K562 (cell line): Measurements from ENCODE around the gene CLN5. TPM values are rescaled to one million over a fixed set of nuclear protein-coding genes. Genes with fewer than 3 reads are reported as not detected.

Source experiments
- E2F3 ChIP-seq: fragments of 250-450 bp; sonication (Bioruptor Pico); IDR thresholded peaks from 2 replicates; pipeline ENCODE4 v1.4.0; 2020; ENCODE audit warnings: mild to moderate bottlenecking
- EP300 ChIP-seq: IDR thresholded peaks from 2 replicates; pipeline ENCODE4 v1.6.1; 2012; ENCODE audit warnings: low read length, improper control_type of control experiment
- LCOR ChIP-seq: sonication (generic); formaldehyde crosslinking; IDR thresholded peaks from 2 replicates; pipeline ENCODE4 v1.8.0; 2022; ENCODE audit warnings: mild to moderate bottlenecking, missing genetic modification reagents
- NEUROD1 ChIP-seq: fragments of 150-350 bp; IDR thresholded peaks from 2 replicates; pipeline ENCODE4 v1.6.1; 2014; ENCODE audit warnings: borderline replicate concordance, low read length, low read depth; ENCODE audit not compliant: partially characterized antibody
- NR1H2 ChIP-seq: sonication (generic); formaldehyde crosslinking; IDR thresholded peaks from 2 replicates; pipeline ENCODE4 v1.4.0; 2020; ENCODE audit warnings: mild to moderate bottlenecking, missing genetic modification reagents
- NR2C2 ChIP-seq, 2 experiments: fragments of 200-800 bp in 1 of 2; sonication (Bioruptor generic) in 1 of 2; sonication (generic) in 1 of 2; formaldehyde crosslinking in 1 of 2; IDR thresholded peaks; 2 replicates each; pipeline versions ENCODE4 v1.6.1 to v1.8.0; 2016 to 2022; ENCODE audit warnings: mild to moderate bottlenecking in 1 of 2, missing compliant biosample characterization in 1 of 2, missing genetic modification characterization in 1 of 2, missing genetic modification reagents in 1 of 2
- NRF1 ChIP-seq, 2 experiments: fragments of 450-650 bp; IDR thresholded peaks in 1 of 2; conservative IDR thresholded peaks in 1 of 2; 2 replicates each; pipeline ENCODE4 v1.6.1; 2014; ENCODE audit warnings: mild to moderate bottlenecking in 2 of 2
- RB1 ChIP-seq: fragments of 450-650 bp; IDR thresholded peaks from 2 replicates; pipeline ENCODE4 v1.6.1; 2017; ENCODE audit warnings: low read depth, mild to moderate bottlenecking
- SAFB ChIP-seq: fragments of 200-400 bp; formaldehyde crosslinking; IDR thresholded peaks from 2 replicates; pipeline ENCODE4 v1.6.1; 2017; ENCODE audit warnings: low read depth, low read length, borderline replicate concordance
- SMARCA4 ChIP-seq: fragments of 450-650 bp; IDR thresholded peaks from 2 replicates; pipeline ENCODE4 v1.6.1; 2016
- TAF7 ChIP-seq: fragments of 450-650 bp; IDR thresholded peaks from 2 replicates; pipeline ENCODE4 v1.6.1; 2016; ENCODE audit warnings: missing genetic modification characterization, missing compliant biosample characterization
- TAL1 ChIP-seq: fragments of 450-650 bp; IDR thresholded peaks from 2 replicates; pipeline ENCODE4 v1.6.1; 2016; ENCODE audit warnings: mild to moderate bottlenecking
- TCF7L2 ChIP-seq: fragments of 150-350 bp; IDR thresholded peaks from 2 replicates; pipeline ENCODE4 v1.6.1; 2016; ENCODE audit warnings: low read depth, mild to moderate bottlenecking, low read length, moderate library complexity
- XRCC3 ChIP-seq: fragments of 450-650 bp; IDR thresholded peaks from 2 replicates; pipeline ENCODE4 v1.6.1; 2017; ENCODE audit warnings: mild to moderate bottlenecking, moderate library complexity
- XRCC4 ChIP-seq: IDR thresholded peaks from one replicate; pipeline ENCODE4 v1.6.1; 2011; ENCODE audit not compliant: insufficient read depth, insufficient read length; ENCODE audit errors: extremely low read depth
- ZBED1 ChIP-seq: IDR thresholded peaks from 2 replicates; pipeline ENCODE4 v1.6.1; 2014
- ZNF263 ChIP-seq: sonication (generic); formaldehyde crosslinking; IDR thresholded peaks from 2 replicates; pipeline ENCODE4 v1.8.0; 2022; ENCODE audit warnings: mild to moderate bottlenecking, missing genetic modification reagents, borderline replicate concordance
- ZNF586 ChIP-seq: fragments of 450-650 bp; formaldehyde crosslinking; conservative IDR thresholded peaks from 2 replicates; pipeline ENCODE4 v1.4.0; 2020; ENCODE audit warnings: mild to moderate bottlenecking, moderate library complexity
- polyA plus RNA-seq, 8 experiments: library from polyadenylated mRNA; depleted of rRNA in 4 of 8; stranded (reverse) in 5 of 8; unstranded in 3 of 8; fragments of >200 nt; fragmentation: Nextera tagmentation in 2 of 8; fragmentation: Illumina TruSeq in 1 of 8; extraction: Ambion mirVana in 2 of 8; extraction: Trizol in 1 of 8; gene quantifications; 2 replicates each; pipeline versions ENCODE4 v1.2.1 to v1.2.3, GENCODE V29; 2011 to 2014; ENCODE audit warnings: inconsistent platforms in 1 of 8, missing spikeins in 1 of 8
- total RNA-seq, 7 experiments: library from RNA; depleted of rRNA in 6 of 7; stranded (reverse); fragments of >200 nt in 6 of 7; fragmentation: Illumina TruSeq in 2 of 7; extraction: Trizol in 2 of 7; gene quantifications; 2 replicates each; pipeline versions ENCODE4 v1.2.1 to v1.2.3, GENCODE V29; 2011 to 2021; ENCODE audit warnings: low replicate concordance in 1 of 7
- TF ChIP-seq, protein P1 (sequence below): sonication (generic); formaldehyde crosslinking; IDR thresholded peaks from 2 replicates; pipeline ENCODE4 v1.4.0; 2020; ENCODE audit warnings: mild to moderate bottlenecking, missing genetic modification reagents
- TF ChIP-seq, protein P2 (sequence below): fragments of 200-800 bp; sonication (Bioruptor generic); IDR thresholded peaks from 2 replicates; pipeline ENCODE4 v1.6.1; 2017; ENCODE audit warnings: missing genetic modification characterization, missing compliant biosample characterization
- TF ChIP-seq, protein P3 (sequence below), 2 experiments: IDR thresholded peaks in 1 of 2; conservative IDR thresholded peaks in 1 of 2; 2 replicates each; pipeline ENCODE4 v1.6.1; 2016; ENCODE audit warnings: low read depth in 2 of 2, mild to moderate bottlenecking in 1 of 2, missing compliant biosample characterization in 1 of 2, missing genetic modification characterization in 1 of 2, moderate library complexity in 1 of 2

CLN5 gene
- total and polyA plus RNA-seq, 9 of the 15 experiments (the other 6 are each of a cell fraction or from before 2014, with no cell fraction given): 4.6 to 11.5 (median 7.2) TPM

GRCh38 chr13:76991796-76992547, at the start of gene CLN5 (continued):
- TF ChIP-seq, protein P1, sequence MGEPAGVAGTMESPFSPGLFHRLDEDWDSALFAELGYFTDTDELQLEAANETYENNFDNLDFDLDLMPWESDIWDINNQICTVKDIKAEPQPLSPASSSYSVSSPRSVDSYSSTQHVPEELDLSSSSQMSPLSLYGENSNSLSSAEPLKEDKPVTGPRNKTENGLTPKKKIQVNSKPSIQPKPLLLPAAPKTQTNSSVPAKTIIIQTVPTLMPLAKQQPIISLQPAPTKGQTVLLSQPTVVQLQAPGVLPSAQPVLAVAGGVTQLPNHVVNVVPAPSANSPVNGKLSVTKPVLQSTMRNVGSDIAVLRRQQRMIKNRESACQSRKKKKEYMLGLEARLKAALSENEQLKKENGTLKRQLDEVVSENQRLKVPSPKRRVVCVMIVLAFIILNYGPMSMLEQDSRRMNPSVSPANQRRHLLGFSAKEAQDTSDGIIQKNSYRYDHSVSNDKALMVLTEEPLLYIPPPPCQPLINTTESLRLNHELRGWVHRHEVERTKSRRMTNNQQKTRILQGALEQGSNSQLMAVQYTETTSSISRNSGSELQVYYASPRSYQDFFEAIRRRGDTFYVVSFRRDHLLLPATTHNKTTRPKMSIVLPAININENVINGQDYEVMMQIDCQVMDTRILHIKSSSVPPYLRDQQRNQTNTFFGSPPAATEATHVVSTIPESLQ (CRISPR knock-in tag): 0 out of 2 replicates have a peak, but pooled peaks have one; percentile 59
- TF ChIP-seq NEUROD1 (peak; percentile 16), NRF1 (conservative IDR thresholded peaks at IDR 0.05 in 1 of 2, IDR thresholded peaks at IDR 0.05 in 1 of 2) (peak; percentile 96 to 97), ZBED1 (no peak), EP300 (no peak), TCF7L2 (no peak), RB1 (peak; percentile 70; the same call in 1 of the 2 replicates), TAF7 (tag) (0 out of 2 replicates have a peak, but pooled peaks have one; percentile 13), XRCC4 (no peak), LCOR (CRISPR knock-in tag) (no peak), ZNF263 (CRISPR knock-in tag) (no peak), XRCC3 (no peak), ZNF586 (CRISPR knock-in tag) (no peak), TAL1 (no peak), NR1H2 (no peak), SMARCA4 (no peak), SAFB (no peak), E2F3 (no peak), NR2C2 (CRISPR knock-in tag; IDR thresholded peaks at IDR 0.05) (no peak), NR2C2 (tag; IDR thresholded peaks at IDR 0.05) (peak; percentile 81)
- TF ChIP-seq, protein P2, sequence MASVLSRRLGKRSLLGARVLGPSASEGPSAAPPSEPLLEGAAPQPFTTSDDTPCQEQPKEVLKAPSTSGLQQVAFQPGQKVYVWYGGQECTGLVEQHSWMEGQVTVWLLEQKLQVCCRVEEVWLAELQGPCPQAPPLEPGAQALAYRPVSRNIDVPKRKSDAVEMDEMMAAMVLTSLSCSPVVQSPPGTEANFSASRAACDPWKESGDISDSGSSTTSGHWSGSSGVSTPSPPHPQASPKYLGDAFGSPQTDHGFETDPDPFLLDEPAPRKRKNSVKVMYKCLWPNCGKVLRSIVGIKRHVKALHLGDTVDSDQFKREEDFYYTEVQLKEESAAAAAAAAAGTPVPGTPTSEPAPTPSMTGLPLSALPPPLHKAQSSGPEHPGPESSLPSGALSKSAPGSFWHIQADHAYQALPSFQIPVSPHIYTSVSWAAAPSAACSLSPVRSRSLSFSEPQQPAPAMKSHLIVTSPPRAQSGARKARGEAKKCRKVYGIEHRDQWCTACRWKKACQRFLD (CRISPR knock-in tag): 0 out of 2 replicates have a peak, but pooled peaks have one; percentile 44
- TF ChIP-seq, protein P3, sequence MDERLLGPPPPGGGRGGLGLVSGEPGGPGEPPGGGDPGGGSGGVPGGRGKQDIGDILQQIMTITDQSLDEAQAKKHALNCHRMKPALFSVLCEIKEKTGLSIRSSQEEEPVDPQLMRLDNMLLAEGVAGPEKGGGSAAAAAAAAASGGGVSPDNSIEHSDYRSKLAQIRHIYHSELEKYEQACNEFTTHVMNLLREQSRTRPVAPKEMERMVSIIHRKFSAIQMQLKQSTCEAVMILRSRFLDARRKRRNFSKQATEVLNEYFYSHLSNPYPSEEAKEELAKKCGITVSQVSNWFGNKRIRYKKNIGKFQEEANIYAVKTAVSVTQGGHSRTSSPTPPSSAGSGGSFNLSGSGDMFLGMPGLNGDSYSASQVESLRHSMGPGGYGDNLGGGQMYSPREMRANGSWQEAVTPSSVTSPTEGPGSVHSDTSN (CRISPR knock-in tag; IDR thresholded peaks at IDR 0.05; ENCODE audit: low read depth): no peak
- TF ChIP-seq, protein P3 (tag; conservative IDR thresholded peaks at IDR 0.05; ENCODE audit: low read depth): no peak
